ENCODE measurements around the gene INAFM2.

GRCh38 chr15:40312370-40313158, 10.9 kb upstream of the INAFM2 start:
- TF ChIP-seq, protein P1, sequence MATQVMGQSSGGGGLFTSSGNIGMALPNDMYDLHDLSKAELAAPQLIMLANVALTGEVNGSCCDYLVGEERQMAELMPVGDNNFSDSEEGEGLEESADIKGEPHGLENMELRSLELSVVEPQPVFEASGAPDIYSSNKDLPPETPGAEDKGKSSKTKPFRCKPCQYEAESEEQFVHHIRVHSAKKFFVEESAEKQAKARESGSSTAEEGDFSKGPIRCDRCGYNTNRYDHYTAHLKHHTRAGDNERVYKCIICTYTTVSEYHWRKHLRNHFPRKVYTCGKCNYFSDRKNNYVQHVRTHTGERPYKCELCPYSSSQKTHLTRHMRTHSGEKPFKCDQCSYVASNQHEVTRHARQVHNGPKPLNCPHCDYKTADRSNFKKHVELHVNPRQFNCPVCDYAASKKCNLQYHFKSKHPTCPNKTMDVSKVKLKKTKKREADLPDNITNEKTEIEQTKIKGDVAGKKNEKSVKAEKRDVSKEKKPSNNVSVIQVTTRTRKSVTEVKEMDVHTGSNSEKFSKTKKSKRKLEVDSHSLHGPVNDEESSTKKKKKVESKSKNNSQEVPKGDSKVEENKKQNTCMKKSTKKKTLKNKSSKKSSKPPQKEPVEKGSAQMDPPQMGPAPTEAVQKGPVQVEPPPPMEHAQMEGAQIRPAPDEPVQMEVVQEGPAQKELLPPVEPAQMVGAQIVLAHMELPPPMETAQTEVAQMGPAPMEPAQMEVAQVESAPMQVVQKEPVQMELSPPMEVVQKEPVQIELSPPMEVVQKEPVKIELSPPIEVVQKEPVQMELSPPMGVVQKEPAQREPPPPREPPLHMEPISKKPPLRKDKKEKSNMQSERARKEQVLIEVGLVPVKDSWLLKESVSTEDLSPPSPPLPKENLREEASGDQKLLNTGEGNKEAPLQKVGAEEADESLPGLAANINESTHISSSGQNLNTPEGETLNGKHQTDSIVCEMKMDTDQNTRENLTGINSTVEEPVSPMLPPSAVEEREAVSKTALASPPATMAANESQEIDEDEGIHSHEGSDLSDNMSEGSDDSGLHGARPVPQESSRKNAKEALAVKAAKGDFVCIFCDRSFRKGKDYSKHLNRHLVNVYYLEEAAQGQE (IDR thresholded peaks at IDR 0.05; ENCODE audit: insufficient read depth in 1 of 2, low read depth in 2 of 2, low read length in 2 of 2) = no peak
- TF ChIP-seq TAF1 (IDR thresholded peaks at IDR 0.05; ENCODE audit: borderline replicate concordance, insufficient read depth, low read length) (no peak), POLR2AphosphoS5 (IDR thresholded peaks at IDR 0.05; ENCODE audit: low read depth, low read length) (no peak), SIN3A (IDR thresholded peaks at IDR 0.05; ENCODE audit: borderline replicate concordance, insufficient read depth, low read length) (no peak)
